Parathyroid adenoma (tissue), 2 donors: ENCODE data around the gene PIP4K2A.

ENCODE experiments used
- H2AFZ ChIP-seq: fragments of 300-600 bp; sonication (generic); one replicate; pipeline ENCODE4 v1.7.0; 2017; ENCODE audit warnings: antibody characterized with exemption, mild to moderate bottlenecking
- H3K27ac ChIP-seq: fragments of 300-600 bp; sonication (generic); one replicate; pipeline ENCODE4 v1.7.0; 2017
- H3K27me3 ChIP-seq: fragments of 300-600 bp; sonication (generic); one replicate; pipeline ENCODE4 v1.7.0; 2017; ENCODE audit warnings: low read length; ENCODE audit not compliant: control insufficient read depth, insufficient read depth
- H3K36me3 ChIP-seq: fragments of 300-600 bp; sonication (generic); one replicate; pipeline ENCODE4 v1.7.0; 2017; ENCODE audit warnings: low read length; ENCODE audit not compliant: control insufficient read depth, insufficient read depth
- H3K4me1 ChIP-seq: fragments of 300-600 bp; sonication (generic); one replicate; pipeline ENCODE4 v1.7.0; 2017; ENCODE audit warnings: control low read depth
- H3K4me2 ChIP-seq: fragments of 300-600 bp; sonication (generic); one replicate; pipeline ENCODE4 v1.7.0; 2017; ENCODE audit warnings: low read length
- H3K4me3 ChIP-seq: fragments of 300-600 bp; sonication (generic); one replicate; pipeline ENCODE4 v1.7.0; 2017; ENCODE audit warnings: low read depth, low read length
- H3K79me2 ChIP-seq: fragments of 300-600 bp; sonication (generic); one replicate; pipeline ENCODE4 v1.7.0; 2017; ENCODE audit warnings: control low read depth
- H3K9ac ChIP-seq: fragments of 300-600 bp; sonication (generic); one replicate; pipeline ENCODE4 v1.7.0; 2017; ENCODE audit warnings: mild to moderate bottlenecking
- H3K9me3 ChIP-seq: fragments of 300-600 bp; sonication (generic); one replicate; pipeline ENCODE4 v1.7.0; 2017; ENCODE audit warnings: low read length; ENCODE audit not compliant: control insufficient read depth
- TF ChIP-seq, protein P1 (sequence below): fragments of 300-600 bp; sonication (generic); IDR thresholded peaks from one replicate; pipeline ENCODE4 v1.7.0; 2017; ENCODE audit warnings: antibody characterized with exemption, mild to moderate bottlenecking
- donor health status: primary hyperparathyroidism.

Gene PIP4K2A

DNA sequence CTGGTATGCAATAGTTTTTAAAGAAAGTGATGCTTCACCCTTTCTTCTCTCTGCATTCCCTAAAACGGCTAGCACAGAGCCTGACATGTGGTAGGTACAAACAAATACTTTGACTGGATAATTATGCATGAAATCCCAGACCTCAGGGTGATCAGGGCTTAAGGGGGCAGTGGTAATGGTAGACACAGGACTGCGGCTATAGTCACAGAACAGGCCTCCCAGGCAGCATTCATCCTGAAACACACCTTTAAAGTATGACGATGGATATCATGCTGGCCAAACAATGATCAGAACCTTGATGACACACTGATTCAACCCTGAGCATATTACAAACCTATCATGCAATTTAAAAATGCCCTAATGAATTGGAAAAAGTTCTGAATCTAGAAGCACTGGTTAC is 110.8 kb downstream of the PIP4K2A start:
- Histone ChIP-seq H3K27ac (no peak overlapping the region), H2AFZ (no peak overlapping the region), H3K4me1 (no peaks in the 10 kb centered on the region)

DNA sequence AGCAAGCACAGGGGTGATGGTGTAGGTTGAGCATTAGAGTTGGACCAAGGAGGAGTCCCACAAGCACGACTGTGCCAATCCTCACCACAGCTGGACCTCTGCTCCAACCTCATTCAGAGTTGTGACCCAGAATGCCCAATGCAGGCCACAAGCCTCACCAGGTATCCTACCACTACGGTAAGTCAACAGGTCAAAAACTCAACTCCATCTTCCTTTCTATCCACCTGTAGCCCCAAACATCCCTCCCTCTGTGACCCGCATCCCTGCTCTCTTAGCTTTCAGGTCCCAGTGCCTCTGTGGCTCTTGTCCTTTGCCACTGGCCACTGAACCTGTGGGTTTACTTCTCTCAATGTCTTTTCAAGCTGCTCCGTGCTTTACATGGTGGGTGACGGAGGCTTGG is 112.8 kb downstream of the PIP4K2A start:
- H3K27me3 ChIP-seq: no peaks in the 10 kb centered on the region
- H3K4me1 ChIP-seq: peaks cover 3% of the 10 kb centered on the region
- H3K9me3 ChIP-seq: no peaks in the 10 kb centered on the region
- no peak overlapping the region for H3K27ac ChIP-seq
- H3K4me3 ChIP-seq: no peak overlapping the region
- H3K36me3 ChIP-seq: no peaks in the 10 kb centered on the region
- no peak overlapping the region for H3K9ac ChIP-seq
- no peak overlapping the region for H3K4me2 ChIP-seq
- H3K79me2 ChIP-seq: no peaks in the 10 kb centered on the region
- TF ChIP-seq, protein P1, sequence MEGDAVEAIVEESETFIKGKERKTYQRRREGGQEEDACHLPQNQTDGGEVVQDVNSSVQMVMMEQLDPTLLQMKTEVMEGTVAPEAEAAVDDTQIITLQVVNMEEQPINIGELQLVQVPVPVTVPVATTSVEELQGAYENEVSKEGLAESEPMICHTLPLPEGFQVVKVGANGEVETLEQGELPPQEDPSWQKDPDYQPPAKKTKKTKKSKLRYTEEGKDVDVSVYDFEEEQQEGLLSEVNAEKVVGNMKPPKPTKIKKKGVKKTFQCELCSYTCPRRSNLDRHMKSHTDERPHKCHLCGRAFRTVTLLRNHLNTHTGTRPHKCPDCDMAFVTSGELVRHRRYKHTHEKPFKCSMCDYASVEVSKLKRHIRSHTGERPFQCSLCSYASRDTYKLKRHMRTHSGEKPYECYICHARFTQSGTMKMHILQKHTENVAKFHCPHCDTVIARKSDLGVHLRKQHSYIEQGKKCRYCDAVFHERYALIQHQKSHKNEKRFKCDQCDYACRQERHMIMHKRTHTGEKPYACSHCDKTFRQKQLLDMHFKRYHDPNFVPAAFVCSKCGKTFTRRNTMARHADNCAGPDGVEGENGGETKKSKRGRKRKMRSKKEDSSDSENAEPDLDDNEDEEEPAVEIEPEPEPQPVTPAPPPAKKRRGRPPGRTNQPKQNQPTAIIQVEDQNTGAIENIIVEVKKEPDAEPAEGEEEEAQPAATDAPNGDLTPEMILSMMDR: no peak
- no peak overlapping the region for H2AFZ ChIP-seq

More for the DNA sequence above, 110.8 kb downstream of the PIP4K2A start:
- Histone ChIP-seq H3K4me3 (no peak overlapping the region), H3K9ac (no peak overlapping the region), H3K9me3 (no peaks in the 10 kb centered on the region), H3K36me3 (no peaks in the 10 kb centered on the region), H3K4me2 (no peak overlapping the region), H3K27me3 (no peaks in the 10 kb centered on the region), H3K79me2 (no peaks in the 10 kb centered on the region)
- TF ChIP-seq, protein P1: no peak

DNA sequence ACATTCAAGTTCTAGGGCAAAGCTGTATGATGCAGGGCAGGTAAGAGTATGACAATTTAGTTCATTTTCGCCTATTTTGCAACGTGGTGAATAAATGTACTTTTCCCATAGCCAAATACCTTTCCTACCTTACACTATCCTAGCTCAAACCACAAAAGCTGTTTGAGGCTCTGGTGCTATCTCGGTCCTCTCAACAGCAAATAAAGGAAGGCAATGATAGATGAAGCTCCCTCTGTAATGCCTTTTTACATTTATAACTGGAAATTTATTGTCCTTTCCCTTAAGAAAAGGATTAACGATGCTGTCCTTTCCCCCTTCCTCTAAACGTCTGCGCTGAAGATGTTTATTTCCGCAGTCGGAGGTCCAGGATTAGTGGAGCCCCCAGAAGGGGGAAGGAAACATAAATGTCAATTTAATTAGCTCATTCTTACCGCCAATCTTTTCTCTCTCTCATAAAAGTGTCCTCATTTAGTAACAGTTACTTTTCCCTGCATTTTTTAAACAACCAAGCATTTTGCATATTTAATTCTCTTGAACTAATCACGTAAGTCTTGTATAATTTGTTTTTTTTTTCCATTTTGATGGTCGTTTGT is 114.6 kb downstream of the PIP4K2A start:
- TF ChIP-seq, protein P1: no peak
- Histone ChIP-seq H3K27ac (no peak overlapping the region), H3K4me1 (peaks cover 3% of the 10 kb centered on the region), H3K79me2 (no peaks in the 10 kb centered on the region), H3K4me2 (no peak overlapping the region), H3K9ac (no peak overlapping the region), H3K4me3 (no peak overlapping the region), H2AFZ (no peak overlapping the region), H3K9me3 (no peaks in the 10 kb centered on the region), H3K36me3 (no peaks in the 10 kb centered on the region), H3K27me3 (no peaks in the 10 kb centered on the region)

DNA sequence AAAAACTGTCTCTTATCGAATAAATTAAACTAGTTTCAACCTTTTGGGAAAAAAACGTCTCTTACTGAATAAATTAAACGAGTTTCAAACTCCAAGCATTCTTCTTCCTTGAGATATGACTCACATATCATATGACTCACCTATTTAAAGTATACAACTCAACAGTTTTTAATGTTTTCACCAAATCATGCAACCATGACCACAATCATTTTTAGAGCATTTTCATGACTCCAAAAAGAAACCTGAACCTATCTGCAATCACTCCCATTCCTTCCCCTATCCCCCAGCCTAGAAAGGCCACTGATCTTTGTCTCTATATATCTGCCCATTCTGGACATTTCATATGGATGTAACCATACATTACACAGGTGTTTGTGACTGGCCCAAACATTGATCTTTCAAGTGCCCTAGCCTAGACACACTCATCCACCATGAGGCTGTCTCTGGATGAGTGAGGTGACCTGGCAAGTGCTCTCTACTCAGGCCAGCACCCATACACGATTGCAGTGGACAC is 115.3 kb downstream of the PIP4K2A start:
- Histone ChIP-seq H3K4me3 (no peak overlapping the region), H3K9me3 (no peaks in the 10 kb centered on the region), H3K9ac (no peak overlapping the region), H3K4me2 (no peak overlapping the region), H2AFZ (no peak overlapping the region), H3K27me3 (no peaks in the 10 kb centered on the region), H3K79me2 (no peaks in the 10 kb centered on the region), H3K36me3 (no peaks in the 10 kb centered on the region), H3K27ac (no peak overlapping the region), H3K4me1 (peaks cover 3% of the 10 kb centered on the region)
- TF ChIP-seq, protein P1: no peak

DNA sequence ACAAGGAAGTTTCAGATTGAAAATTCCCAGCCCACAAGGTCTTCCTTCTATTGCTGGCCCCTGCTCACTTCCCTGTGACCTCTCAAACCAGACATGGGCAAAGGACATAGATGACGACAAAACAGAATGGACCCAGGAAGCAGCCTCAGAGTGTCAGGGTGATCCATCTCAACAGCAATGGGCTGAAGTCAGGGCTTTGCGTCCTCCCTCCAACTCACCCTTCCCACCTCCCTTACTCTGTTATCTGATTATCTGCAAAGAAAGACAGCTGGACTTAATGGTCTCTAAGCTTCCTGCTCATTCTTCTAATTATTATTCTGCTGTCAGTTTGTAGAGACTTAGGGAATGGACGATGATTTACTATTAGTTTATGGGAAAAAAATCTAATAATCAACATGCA is 115.9 kb downstream of the PIP4K2A start:
- TF ChIP-seq, protein P1: no peak

More for the DNA sequence above, 115.9 kb downstream of the PIP4K2A start:
- Histone ChIP-seq H3K9me3 (no peaks in the 10 kb centered on the region), H3K4me1 (peaks cover 3% of the 10 kb centered on the region), H3K9ac (no peak overlapping the region), H3K4me2 (no peak overlapping the region), H2AFZ (no peak overlapping the region), H3K36me3 (no peaks in the 10 kb centered on the region), H3K27me3 (no peaks in the 10 kb centered on the region), H3K4me3 (no peak overlapping the region), H3K27ac (no peak overlapping the region), H3K79me2 (no peaks in the 10 kb centered on the region)
